ENCODE data around the gene CACNA2D3. TPM values are rescaled to one million over a fixed set of nuclear protein-coding genes. Genes with fewer than 3 reads are reported as not detected.
"Not testable (repeated sequence)": the region's sequence is repeated elsewhere in the genome, so short reads cannot be mapped to it uniquely, and the experiment has no call there.

Gene CACNA2D3
- total and polyA plus RNA-seq, 4 donors: 0.72 to 2.4 (median 1.5) TPM

- no peaks in the 10 kb centered on the region for H3K27me3 ChIP-seq (ENCODE audit: control insufficient read depth in 1 of 2, insufficient read depth in 2 of 2, low read length in 1 of 2)
- H3K9me3 ChIP-seq (ENCODE audit: control insufficient read depth, low read length): no peaks in the 10 kb centered on the region
- no peak for ATAC-seq (ENCODE audit: low FRiP score)
- no peaks in the 10 kb centered on the region for H3K4me1 ChIP-seq (ENCODE audit: control insufficient read depth in 1 of 2, insufficient read depth in 2 of 2, low read length in 2 of 2)
- intact Hi-C loops (cut with DNase I): no loop called here
- no peak overlapping the region for H3K27ac ChIP-seq (ENCODE audit: low read depth in 1 of 2, low read length in 2 of 2)
- no peak overlapping the region for H3K4me3 ChIP-seq (ENCODE audit: low read length in 2 of 2)
- 67 to 75% methylated on average over 6 of the region's 6 CpGs for WGBS, 2 donors
- no peak for DNase-seq
- no peaks in the 10 kb centered on the region for H3K36me3 ChIP-seq (ENCODE audit: control insufficient read depth in 1 of 2, insufficient read depth in 2 of 2, low read length in 1 of 2)
Observed at GRCh38 chr3:54965746-54966145, 843.4 kb downstream of the CACNA2D3 start.

- H3K4me3 ChIP-seq (ENCODE audit: low read length in 2 of 2): no peak overlapping the region
- WGBS, 2 donors: 66 to 67% methylated on average over 6 of the region's 6 CpGs
- H3K27me3 ChIP-seq (ENCODE audit: control insufficient read depth in 1 of 2, insufficient read depth in 2 of 2, low read length in 1 of 2): no peaks in the 10 kb centered on the region
- intact Hi-C loops (cut with DNase I): no loop called here
- no peaks in the 10 kb centered on the region for H3K4me1 ChIP-seq (ENCODE audit: control insufficient read depth in 1 of 2, insufficient read depth in 2 of 2, low read length in 2 of 2)
- no peak overlapping the region for H3K27ac ChIP-seq (ENCODE audit: low read depth in 1 of 2, low read length in 2 of 2)
- H3K9me3 ChIP-seq (ENCODE audit: control insufficient read depth, low read length): no peaks in the 10 kb centered on the region
- ATAC-seq (ENCODE audit: low FRiP score) (no peak), DNase-seq (no peak)
- no peaks in the 10 kb centered on the region for H3K36me3 ChIP-seq (ENCODE audit: control insufficient read depth in 1 of 2, insufficient read depth in 2 of 2, low read length in 1 of 2)
Observed at GRCh38 chr3:54966979-54967378, 844.6 kb downstream of the CACNA2D3 start.

- no peak for ATAC-seq (ENCODE audit: low FRiP score)
- no peaks in the 10 kb centered on the region for H3K4me1 ChIP-seq (ENCODE audit: control insufficient read depth in 1 of 2, insufficient read depth in 2 of 2, low read length in 2 of 2)
- H3K36me3 ChIP-seq (ENCODE audit: control insufficient read depth in 1 of 2, insufficient read depth in 2 of 2, low read length in 1 of 2): no peaks in the 10 kb centered on the region
- no peak for DNase-seq
- no peaks in the 10 kb centered on the region for H3K9me3 ChIP-seq (ENCODE audit: control insufficient read depth, low read length)
- H3K27me3 ChIP-seq (ENCODE audit: control insufficient read depth in 1 of 2, insufficient read depth in 2 of 2, low read length in 1 of 2): no peaks in the 10 kb centered on the region
- no peak overlapping the region for H3K27ac ChIP-seq (ENCODE audit: low read depth in 1 of 2, low read length in 2 of 2)
- intact Hi-C loops (cut with DNase I): no loop called here
- 63 to 71% methylated on average over 1 of the region's 1 CpG for WGBS, 2 donors
- H3K4me3 ChIP-seq (ENCODE audit: low read length in 2 of 2): no peak overlapping the region
Observed at GRCh38 chr3:54967731-54968161, 845.4 kb downstream of the CACNA2D3 start.

GRCh38 chr3:54968546-54969172, 846.3 kb downstream of the CACNA2D3 start:
- WGBS, 2 donors: 81 to 88% methylated on average over 5 of the region's 5 CpGs
- intact Hi-C loops (cut with DNase I): no loop called here
- Histone ChIP-seq H3K27me3 (ENCODE audit: control insufficient read depth in 1 of 2, insufficient read depth in 2 of 2, low read length in 1 of 2) (no peaks in the 10 kb centered on the region), H3K36me3 (ENCODE audit: control insufficient read depth in 1 of 2, insufficient read depth in 2 of 2, low read length in 1 of 2) (no peaks in the 10 kb centered on the region), H3K4me1 (ENCODE audit: control insufficient read depth in 1 of 2, insufficient read depth in 2 of 2, low read length in 2 of 2) (no peaks in the 10 kb centered on the region), H3K9me3 (ENCODE audit: control insufficient read depth, low read length) (no peaks in the 10 kb centered on the region), H3K27ac (ENCODE audit: low read depth in 1 of 2, low read length in 2 of 2) (no peak overlapping the region), H3K4me3 (ENCODE audit: low read length in 2 of 2) (no peak overlapping the region)
- no peak for ATAC-seq (ENCODE audit: low FRiP score)
- no peak for DNase-seq

- H3K27me3 ChIP-seq (ENCODE audit: control insufficient read depth in 1 of 2, insufficient read depth in 2 of 2, low read length in 1 of 2): no peaks in the 10 kb centered on the region
- ATAC-seq (ENCODE audit: low FRiP score) (no peak), DNase-seq (no peak)
- no peaks in the 10 kb centered on the region for H3K9me3 ChIP-seq (ENCODE audit: control insufficient read depth, low read length)
- no peaks in the 10 kb centered on the region for H3K4me1 ChIP-seq (ENCODE audit: control insufficient read depth in 1 of 2, insufficient read depth in 2 of 2, low read length in 2 of 2)
- H3K36me3 ChIP-seq (ENCODE audit: control insufficient read depth in 1 of 2, insufficient read depth in 2 of 2, low read length in 1 of 2): no peaks in the 10 kb centered on the region
- 90 to 95% methylated on average over 3 of the region's 3 CpGs for whole genome bisulfite sequencing, 2 donors
- H3K4me3 ChIP-seq (ENCODE audit: low read length in 2 of 2): no peak overlapping the region
- intact Hi-C loops (cut with DNase I): no loop called here
- H3K27ac ChIP-seq (ENCODE audit: low read depth in 1 of 2, low read length in 2 of 2): no peak overlapping the region
Observed at GRCh38 chr3:54969652-54970051, 847.3 kb downstream of the CACNA2D3 start.

- Histone ChIP-seq H3K36me3 (ENCODE audit: control insufficient read depth in 1 of 2, insufficient read depth in 2 of 2, low read length in 1 of 2) (no peaks in the 10 kb centered on the region), H3K27ac (ENCODE audit: low read depth in 1 of 2, low read length in 2 of 2) (no peak overlapping the region), H3K4me3 (ENCODE audit: low read length in 2 of 2) (no peak overlapping the region), H3K4me1 (ENCODE audit: control insufficient read depth in 1 of 2, insufficient read depth in 2 of 2, low read length in 2 of 2) (no peaks in the 10 kb centered on the region), H3K9me3 (ENCODE audit: control insufficient read depth, low read length) (no peaks in the 10 kb centered on the region), H3K27me3 (ENCODE audit: control insufficient read depth in 1 of 2, insufficient read depth in 2 of 2, low read length in 1 of 2) (no peaks in the 10 kb centered on the region)
- 5% methylated on average over 1 of the region's 1 CpG for WGBS, 2 donors
- no peak for ATAC-seq (ENCODE audit: low FRiP score)
- no peak for DNase-seq
- intact Hi-C loops (cut with DNase I): no loop called here
Observed at GRCh38 chr3:54970895-54971294, 848.5 kb downstream of the CACNA2D3 start.

GRCh38 chr3:54977439-54977838, 855.1 kb downstream of the CACNA2D3 start:
- H3K9me3 ChIP-seq (ENCODE audit: control insufficient read depth, low read length): no peaks in the 10 kb centered on the region
- intact Hi-C loops (cut with DNase I): no loop called here
- no peaks in the 10 kb centered on the region for H3K4me1 ChIP-seq (ENCODE audit: control insufficient read depth in 1 of 2, insufficient read depth in 2 of 2, low read length in 2 of 2)
- H3K27me3 ChIP-seq (ENCODE audit: control insufficient read depth in 1 of 2, insufficient read depth in 2 of 2, low read length in 1 of 2): no peaks in the 10 kb centered on the region
- DNase-seq (no peak), ATAC-seq (ENCODE audit: low FRiP score) (no peak)
- H3K36me3 ChIP-seq (ENCODE audit: control insufficient read depth in 1 of 2, insufficient read depth in 2 of 2, low read length in 1 of 2): no peaks in the 10 kb centered on the region
- WGBS, 2 donors: 94 to 100% methylated on average over 1 of the region's 1 CpG
- H3K27ac ChIP-seq (ENCODE audit: low read depth in 1 of 2, low read length in 2 of 2): no peak overlapping the region
- H3K4me3 ChIP-seq (ENCODE audit: low read length in 2 of 2): no peak overlapping the region

GRCh38 chr3:54977946-54978345, 855.6 kb downstream of the CACNA2D3 start:
- H3K4me3 ChIP-seq (ENCODE audit: low read length in 2 of 2); DNase-seq; H3K9me3 ChIP-seq (ENCODE audit: control insufficient read depth, low read length); ATAC-seq (ENCODE audit: low FRiP score); intact Hi-C loops (cut with DNase I); H3K4me1 ChIP-seq (ENCODE audit: control insufficient read depth in 1 of 2, insufficient read depth in 2 of 2, low read length in 2 of 2); H3K27me3 ChIP-seq (ENCODE audit: control insufficient read depth in 1 of 2, insufficient read depth in 2 of 2, low read length in 1 of 2); H3K36me3 ChIP-seq (ENCODE audit: control insufficient read depth in 1 of 2, insufficient read depth in 2 of 2, low read length in 1 of 2); H3K27ac ChIP-seq (ENCODE audit: low read depth in 1 of 2, low read length in 2 of 2): not testable (repeated sequence)
- WGBS, 2 donors: 72 to 73% methylated on average over 4 of the region's 4 CpGs

- intact Hi-C loops (cut with DNase I): no loop called here
Observed at GRCh38 chr3:54982807-54983206, 860.5 kb downstream of the CACNA2D3 start.

More at GRCh38 chr3:54982807-54983206, 860.5 kb downstream of the CACNA2D3 start:
- Histone ChIP-seq H3K4me1 (ENCODE audit: control insufficient read depth in 1 of 2, insufficient read depth in 2 of 2, low read length in 2 of 2) (peaks cover 0 to 1% of the 10 kb centered on the region in 2 donors), H3K27ac (ENCODE audit: low read depth in 1 of 2, low read length in 2 of 2) (no peak overlapping the region), H3K9me3 (ENCODE audit: control insufficient read depth, low read length) (no peaks in the 10 kb centered on the region), H3K4me3 (ENCODE audit: low read length in 2 of 2) (no peak overlapping the region), H3K27me3 (ENCODE audit: control insufficient read depth in 1 of 2, insufficient read depth in 2 of 2, low read length in 1 of 2) (peaks cover 0 to 2% of the 10 kb centered on the region in 2 donors), H3K36me3 (ENCODE audit: control insufficient read depth in 1 of 2, insufficient read depth in 2 of 2, low read length in 1 of 2) (no peaks in the 10 kb centered on the region)
- DNase-seq (no peak), ATAC-seq (ENCODE audit: low FRiP score) (no peak)
- 91 to 94% methylated on average over 4 of the region's 4 CpGs for WGBS, 2 donors
